Activated CD4-positive, CD25-positive, alpha-beta regulatory T cell treated with anti-CD3 and anti-CD28 coated beads, Interleukin-2, amount 50 U/mL, for 16 hours (primary cell): Measurements from ENCODE around the gene CXCL12.

Experiments
- DNase-seq: peaks from one replicate; pipeline ENCODE4 v3.0.0-alpha.2; 2020; ENCODE audit warnings: low read depth, low spot score

Gene CXCL12

DNA sequence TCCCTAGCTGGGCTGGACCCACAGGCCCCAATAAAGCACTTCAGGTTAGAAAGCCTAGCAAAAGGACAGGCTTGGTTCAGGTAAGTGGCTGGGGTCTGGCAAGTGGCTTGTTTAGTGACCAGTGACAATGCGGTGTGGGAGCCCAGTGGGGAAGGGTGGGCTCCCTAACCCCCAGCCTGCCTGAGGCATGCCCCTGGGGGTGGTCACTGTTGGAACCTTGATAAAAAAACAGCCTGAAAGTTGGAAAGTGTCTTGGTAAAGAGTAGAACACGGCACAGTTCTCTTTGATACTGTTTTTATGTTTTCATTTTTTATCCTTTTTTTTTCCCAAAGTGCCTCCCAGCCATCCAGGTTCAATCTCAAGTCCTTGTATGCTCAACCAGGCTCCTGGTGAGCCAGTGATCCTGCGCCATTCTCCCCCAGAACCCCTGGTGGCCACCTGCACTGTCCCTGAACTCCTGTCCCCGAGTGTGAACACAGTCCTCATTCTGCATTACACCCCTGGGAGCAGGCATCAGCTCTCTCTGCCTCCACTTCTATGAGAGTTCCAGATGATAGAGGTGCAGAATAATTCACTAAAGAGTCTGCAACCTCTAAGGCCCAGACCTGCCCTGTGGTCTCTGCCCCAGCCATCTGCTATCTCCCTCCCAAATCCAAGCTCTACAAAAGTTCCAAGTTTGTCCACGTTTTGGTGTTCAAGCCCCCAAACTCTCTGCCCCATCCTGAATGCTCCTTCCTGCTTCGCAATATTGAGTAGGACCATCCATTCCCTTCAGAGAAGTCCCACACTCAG, 15.0 kb upstream of the CXCL12 start:
- no peak for DNase-seq

DNA sequence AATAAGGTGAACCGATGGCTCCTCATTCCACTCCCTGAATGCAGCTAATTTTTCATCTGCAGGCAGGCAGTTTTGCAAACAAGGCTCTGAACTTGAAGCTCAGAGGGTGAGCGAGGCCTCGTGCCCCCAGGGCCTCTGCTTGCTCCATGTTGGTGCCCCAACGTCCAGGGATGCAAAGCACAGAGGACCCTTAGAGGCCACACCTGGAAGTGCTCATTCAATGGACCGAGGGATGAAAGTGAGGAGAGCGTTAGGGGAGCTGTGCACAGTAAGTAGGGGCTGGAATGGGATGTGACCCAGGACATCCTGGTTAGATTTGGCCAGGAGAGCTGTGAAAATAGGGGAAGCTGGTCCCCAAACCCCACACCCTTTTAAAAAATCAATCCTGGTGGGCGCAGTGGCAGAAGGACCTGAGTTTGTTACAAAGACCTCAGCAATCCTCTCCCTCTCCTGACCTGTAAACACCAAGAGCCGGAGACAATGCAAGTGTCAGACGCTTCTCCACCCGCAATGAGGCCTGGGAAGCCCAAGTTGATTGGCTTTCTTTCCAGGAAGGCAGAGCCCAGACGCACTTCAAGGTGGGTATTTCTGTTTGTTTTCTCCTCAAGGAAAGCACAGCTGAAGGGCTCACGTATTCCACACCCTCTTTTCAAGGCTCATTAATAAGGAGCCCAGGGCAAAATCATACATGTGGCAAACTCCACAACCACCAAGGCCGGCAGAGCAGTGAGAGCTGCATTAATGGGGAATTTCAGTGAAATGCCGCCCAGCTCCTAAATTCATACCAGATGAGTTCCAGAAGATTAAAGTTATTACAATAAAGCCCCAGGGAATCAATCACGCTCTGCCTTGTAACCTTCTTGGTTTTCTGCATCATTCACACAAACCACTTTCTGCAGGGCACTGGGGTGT, 14.1 kb upstream of the CXCL12 start:
- DNase-seq, result no peak

DNA sequence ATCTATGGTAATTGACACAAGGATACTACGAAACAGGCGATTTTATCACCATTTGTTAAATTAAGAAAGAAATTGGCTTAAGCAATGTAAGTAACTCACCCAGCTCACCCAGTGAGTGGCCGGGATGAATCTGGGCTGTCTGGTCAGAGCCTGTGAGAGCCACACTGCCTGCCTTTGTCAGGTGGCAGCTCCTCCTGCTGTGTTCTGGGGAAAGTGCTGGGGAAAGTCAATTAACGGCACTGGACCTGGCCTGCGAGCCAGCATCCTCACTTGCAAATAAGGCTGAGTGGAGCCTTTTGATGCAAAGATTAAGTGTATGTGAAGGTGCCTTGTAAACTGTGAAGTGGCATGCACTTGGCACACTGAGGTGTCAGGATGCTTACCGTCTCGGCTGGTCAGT, 13.4 kb upstream of the CXCL12 start:
- no peak for DNase-seq

DNA sequence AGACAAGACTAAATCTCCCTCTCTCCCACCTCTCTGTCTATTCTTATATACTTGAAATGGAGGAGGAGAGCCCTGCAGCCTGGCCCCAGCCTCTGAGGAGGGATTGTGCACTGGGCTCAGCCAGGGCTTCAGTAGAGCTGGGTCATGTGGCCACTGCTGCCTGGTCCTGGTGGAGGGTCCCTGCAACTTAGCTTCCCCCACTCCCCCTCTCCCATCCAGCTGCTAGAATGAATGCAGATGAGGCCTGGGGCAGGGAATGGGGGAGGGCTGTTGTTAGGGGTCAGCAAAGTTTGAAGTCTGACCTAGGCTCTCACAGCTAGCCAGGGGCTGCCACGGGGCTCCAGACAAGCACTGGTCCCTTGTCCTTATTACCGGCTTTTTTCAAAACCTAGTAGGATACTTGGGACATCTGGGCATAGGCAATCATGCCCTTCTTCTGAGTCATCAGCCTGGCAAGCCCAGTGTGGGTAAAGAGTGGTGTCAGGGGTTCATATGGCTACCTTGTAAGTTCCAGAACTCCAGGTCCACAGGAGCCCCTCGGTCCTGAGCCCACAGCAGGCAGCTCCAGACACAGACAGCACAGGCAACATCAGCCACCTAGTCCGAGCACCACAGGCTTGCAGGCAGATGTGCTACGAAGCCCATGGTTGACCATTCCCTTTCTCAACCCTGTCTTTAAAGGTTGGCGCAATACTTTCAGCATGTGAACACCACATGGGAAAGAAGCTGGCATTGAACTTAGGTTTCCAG, 12.8 kb upstream of the CXCL12 start:
- no peak for DNase-seq

DNA sequence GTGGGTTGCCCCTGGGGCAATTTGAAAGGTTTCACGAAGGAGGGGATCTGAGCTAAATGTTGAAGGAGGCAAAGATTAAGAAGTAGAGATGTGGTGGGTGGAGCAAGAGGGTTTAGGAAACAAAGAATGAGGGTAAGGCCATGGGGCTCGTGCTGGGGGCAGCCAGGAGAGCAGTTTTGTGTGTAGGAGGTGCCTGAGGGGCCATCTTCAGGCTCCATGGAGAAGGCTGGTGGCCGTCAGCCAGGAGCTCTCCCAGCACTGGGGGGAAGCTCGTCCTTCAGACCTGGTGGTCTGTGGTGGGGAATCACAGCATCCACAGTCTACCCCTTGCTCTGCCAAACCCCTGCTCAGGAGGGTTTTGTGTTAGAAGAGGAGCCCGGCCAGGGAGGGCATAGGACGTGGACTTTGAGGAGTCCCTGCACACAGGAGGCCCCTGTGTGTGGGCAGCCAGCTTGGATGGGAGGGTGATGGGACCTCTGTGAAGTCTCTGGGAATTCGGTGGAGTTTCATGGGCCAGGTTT, 11.8 kb upstream of the CXCL12 start:
- no peak for DNase-seq

DNA sequence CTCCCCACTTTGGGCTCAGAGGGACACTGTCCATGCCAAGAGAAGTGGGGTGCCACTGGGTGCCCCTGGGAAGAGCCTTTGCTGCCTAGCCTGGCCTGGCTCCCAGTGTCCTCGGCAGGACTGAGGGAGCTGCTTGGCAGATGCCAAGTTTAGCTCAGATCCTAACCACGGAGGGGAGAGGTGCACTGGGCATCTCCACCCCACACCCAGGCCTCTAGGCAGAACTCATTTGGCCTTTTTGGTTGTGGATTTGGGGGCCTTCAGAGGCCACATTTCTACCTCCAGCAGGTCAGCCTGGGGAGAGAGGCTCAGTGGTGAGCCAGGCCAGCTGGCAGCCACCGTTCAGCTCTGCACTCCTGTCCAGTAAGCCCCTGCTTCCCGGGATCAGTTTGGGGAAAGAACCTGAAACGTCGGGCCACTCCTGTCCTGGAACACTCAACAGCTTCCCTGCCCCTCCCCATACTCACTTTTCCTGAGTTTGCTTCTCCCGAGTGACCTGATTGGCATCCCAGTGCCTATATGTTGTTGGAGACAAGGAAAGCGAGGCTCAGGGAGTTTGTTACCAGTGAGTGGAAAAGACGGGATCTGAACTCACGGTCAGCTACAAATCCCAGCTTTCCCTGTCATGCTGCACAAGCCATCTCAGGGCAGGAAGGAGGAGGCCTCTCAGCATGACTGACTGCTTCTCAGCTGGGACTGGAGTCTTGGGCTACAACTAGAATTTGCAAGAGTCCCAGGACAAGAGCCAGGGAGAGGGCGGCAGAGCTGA, 11.2 kb upstream of the CXCL12 start:
- no peak for DNase-seq

DNA sequence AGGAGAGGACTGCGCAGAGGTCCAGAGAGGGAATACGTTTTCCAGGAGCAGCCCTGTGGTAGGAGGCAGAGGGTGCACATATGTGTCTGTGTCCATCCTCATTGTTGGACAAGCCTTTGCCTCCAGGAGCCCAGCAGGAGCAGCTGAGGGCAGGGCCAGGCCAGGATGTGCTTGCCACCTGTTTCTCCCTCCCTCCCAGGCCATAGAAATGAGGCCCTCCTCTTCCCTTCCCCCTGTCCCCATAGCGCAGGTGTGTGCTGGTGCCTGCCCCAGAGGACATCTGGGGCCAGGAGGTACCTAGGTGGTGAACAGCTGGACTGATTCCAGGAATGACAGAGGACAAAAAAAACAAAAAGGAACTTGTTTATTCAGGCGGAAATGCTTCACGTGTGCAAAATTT, 10.5 kb upstream of the CXCL12 start:
- DNase-seq, result no peak

DNA sequence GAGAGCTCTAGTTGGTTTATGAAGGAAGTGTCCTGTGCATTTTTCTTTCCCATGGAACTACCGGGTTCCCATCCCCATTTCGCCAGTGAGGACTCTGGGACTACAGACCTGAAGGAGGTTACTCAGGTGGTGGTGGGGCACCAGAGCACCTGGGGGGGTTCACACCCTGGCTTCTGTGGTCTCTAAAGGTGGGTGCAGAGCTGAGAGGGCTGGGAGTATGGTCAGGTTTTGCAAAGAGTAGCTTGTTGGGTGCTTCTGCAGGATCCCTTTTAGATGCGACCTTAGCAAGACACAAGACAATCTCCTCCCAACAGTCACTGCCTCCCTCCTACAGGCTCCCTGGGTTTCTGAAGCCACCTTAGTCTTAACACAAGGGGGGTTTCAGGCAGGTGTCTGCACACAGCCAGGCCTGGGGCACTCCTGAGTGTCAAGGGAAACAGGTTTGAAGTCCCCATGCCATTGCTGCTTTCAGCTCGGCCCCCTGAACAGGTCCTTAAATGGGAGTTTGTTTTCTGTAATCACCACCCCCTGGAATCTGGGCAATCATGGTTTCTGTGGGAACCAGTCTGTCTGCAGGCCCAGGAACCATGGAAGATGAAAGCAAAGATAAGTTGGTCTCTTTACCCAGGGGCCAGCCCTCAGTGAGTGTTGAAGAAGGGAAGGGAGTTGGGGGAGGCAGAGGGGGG, 9.9 kb upstream of the CXCL12 start:
- no peak for DNase-seq

DNA sequence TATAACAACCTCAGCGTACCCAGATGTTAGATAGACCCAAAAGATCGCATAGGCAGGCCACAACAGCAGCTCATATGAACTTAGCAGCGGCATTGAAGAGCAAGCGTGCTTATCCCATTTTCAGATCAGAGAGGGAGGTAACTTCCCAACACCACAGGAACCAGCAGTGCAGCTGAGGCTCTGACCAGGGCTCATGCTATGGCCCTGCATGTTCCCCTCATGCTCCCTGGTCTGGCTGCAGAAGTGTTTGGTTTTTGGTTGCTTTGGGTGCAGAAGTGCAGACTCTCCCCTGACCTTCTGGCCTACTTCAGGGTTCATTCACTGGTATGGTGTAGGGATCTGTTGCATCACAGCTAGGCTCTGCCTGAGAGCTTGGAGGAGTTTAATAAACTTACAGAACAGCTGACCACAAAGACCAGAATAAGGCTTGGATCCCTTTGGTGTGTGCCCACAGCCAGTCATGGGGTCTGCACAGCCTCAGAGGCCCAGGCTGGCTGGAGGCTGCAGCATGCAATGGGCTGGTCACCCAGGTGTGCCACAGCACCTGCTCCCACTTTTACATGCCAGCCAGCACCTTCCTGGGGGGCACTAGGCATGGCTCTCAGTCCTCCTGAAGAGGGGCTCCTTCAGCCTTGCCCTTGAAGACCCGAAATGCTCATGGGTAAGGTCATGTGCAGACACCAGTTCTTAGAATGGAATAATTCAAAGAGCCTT, 9.1 kb upstream of the CXCL12 start:
- no peak for DNase-seq

DNA sequence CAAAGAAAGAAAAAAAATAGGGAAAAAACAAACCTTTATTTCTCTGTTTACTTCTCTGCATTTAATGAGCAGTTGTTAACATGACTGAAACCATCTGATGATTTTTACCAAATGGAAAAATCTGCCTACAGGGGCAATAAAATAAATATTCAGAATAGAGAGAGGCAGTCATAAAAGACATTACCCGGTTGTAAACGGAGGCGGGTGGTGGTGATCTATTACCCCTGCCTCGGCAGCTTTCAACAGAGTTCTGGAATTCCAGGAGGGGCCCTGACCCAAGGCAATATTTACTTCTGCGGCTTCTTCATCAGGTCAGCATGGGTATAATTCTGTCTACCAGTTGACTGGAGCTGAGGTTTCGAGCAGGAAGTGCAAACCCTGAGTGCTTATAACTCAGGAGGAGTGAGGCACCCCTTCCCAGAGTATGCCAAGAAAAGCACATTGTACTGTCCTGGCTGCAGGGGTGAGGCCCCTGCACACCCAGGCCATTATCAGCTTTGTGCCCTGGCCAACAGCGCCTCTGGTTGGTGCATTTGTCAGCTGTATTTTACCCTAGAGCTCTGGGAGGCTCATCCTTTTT, 8.2 kb upstream of the CXCL12 start:
- DNase-seq, result no peak

DNA sequence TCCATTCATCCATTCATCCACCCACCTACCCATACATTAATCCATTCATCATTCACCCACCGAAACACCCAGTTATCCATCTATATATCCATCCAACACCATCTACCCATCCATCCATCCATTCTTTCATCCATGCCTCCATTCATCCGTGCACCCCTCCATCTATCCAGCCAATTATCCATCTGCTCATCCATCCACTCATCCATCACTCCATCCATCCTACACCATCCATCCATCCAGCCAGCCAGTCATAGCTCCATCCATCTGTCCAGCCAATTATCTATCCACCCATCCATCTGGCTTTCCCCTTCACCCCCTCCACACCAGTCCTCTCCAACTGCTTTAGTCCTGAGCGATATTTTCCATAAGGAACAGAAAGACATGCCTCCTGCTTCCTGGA, 7.5 kb upstream of the CXCL12 start:
- DNase-seq, result no peak

DNA sequence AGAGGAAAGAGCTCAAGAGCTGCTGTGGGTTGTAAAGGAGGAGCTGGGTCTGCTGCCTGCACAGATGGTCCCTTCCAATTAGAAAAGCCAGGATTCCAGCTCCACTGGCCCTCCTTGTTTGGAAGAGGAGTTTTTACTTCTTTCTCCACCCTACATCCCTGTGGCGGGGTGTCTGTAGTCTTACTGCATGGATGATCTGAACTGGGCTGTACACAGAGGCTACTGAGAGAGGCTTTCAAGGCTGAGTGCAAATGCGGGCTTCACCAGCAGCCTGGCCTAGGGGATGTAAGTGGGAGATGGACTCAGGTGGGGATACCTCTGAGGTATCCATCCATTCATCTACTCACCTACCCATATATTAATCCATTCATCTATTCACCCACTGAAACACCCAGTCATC, 7.1 kb upstream of the CXCL12 start:
- DNase-seq, result no peak

DNA sequence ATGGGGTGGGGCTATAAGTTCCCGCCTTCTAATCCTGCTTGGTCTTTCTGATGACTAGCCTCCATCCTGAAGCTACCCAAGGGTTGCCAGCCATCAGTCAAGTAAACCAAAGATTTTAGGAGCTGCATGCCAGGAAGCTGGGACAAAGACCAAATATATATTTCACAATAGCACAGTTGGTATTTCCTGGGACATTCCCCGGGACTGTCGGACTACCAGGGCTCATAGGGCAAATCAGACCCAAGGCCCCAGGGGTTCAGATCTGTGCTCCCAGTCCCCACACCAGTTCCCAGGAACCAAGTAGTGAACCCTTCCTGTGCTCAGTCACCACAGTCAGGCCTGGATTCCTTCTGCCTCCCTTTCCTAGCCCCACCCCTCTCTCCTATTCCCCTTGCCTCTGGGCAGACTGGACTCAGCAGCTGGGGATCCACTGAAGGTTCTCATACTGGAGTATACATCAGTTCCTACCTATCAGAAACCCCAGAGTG, 5.7 kb upstream of the CXCL12 start:
- DNase-seq, result no peak

DNA sequence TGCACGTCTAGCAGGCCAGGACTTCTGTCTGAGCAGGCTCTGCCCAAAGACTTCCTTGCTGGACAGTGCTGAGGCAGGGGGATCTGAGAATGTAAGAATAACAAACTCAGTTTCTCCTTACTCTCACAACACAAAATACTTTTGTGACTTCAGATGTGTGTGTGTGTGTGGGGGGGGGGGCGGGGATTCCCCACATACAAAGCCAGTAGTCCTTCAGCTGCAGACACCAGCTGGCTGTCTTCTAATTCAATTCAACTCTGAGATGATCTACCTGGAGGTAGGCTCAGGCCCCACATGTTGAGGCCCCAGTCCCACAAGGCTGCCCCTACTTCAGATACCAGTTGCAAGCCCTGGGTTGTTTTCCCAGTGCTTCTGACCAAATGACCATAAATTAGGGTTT, 4.7 kb upstream of the CXCL12 start:
- DNase-seq, result no peak

DNA sequence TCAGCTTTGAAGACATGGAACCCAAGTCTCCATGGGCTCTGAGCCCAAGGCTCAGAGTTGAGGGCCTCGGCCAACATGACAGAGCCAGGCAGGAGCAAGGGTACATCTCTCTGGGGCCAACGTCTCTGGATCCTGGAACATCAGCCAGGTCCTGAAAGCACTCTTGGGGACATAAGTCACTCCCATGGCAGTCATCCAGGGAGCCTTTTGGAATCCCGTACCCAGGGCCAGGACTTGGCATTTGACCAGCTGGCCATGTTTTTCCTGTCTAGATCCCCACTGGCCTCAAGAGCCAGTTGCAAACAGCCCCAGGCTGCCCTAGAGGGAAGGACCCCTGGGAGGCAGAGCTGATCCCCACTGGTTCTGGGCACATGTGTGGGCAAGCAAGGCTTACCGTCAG, 4.3 kb upstream of the CXCL12 start:
- no peak for DNase-seq

DNA sequence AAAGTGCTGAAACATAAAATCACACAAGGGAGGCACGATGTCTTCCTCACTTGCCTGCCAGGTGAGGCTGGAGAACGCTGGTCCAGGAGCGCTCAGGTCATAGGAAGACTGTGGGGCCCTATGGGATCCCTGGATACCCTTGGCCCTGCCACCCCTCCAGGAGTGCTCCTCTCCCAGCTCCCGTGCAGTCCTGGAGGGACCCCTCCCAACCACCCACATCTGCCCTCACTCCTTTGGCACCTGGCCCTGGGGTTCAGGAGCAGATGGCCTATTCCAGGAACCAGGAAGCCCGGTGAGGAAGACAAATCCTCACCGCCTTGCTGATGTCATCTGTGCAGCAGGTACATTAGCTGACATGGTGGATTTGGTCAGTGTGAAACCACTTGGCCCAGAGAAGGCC, 3.7 kb upstream of the CXCL12 start:
- no peak for DNase-seq

DNA sequence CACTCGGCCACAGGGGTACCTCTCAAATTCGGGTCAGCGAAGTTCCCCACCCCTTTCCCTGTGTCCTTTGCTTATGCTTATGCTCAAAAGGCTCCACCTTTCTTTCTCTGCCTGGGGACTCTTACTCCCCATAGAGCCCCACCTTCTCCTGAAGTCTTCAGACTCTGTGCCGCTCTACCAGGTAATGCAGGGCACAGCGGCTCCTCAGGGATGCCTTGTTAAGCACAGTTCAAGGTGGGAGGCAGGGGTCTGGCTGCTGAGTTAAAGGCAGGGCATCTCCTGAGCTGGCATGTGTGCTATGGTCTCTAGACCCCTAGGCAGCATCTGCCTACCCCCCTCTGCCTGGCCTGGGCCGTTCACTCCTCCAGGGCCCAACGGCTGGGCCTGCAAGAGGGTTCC, 3.0 kb upstream of the CXCL12 start:
- no peak for DNase-seq

DNA sequence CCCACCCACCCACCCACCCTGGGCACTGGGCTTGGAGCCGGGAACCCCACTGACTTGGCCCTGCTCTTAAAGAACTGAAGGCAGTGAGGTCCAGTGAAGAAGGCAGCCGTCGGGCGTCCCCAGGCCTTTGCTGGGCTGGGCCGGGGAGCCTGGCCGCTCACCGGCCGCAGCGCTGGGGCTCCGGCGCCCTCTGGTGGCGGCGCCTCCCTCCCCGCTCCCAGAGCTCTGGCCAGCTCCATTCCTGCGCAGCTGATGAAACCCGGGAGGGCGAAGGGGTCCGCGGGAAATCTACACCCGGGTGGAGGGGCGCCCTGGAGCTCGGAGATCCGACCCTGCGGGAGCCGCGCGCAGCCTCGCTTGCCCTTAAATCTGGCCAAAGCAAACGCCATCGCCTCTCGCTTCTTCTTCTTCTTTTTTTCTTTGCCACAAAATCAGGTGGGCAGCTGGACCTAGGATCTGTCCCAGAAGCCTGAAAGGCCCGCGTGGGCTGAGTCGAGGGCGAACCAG, 1.7 kb upstream of the CXCL12 start:
- DNase-seq, result peak; percentile 8
